ENCODE measurements around the gene SCN5A. TPM values are rescaled to one million over a fixed set of nuclear protein-coding genes. Genes with fewer than 3 reads are reported as not detected.

The SCN5A gene
- total and polyA plus RNA-seq, 2 of the 4 experiments (the other 2 are of a cell fraction): 1.9 to 2.0 TPM

GRCh38 chr3:38524141-38524739 is 125.2 kb downstream of the SCN5A start:
- Histone ChIP-seq H3K9me3 (ENCODE audit: control insufficient read depth, insufficient read depth, low read length) (no peaks in the 10 kb centered on the region), H2BK15ac (ENCODE audit: low read depth, low read length) (no peak overlapping the region), H3K4me2 (ENCODE audit: low read depth, low read length) (no peak overlapping the region), H3K4ac (ENCODE audit: low read depth, low read length) (no peak overlapping the region), H3K36me3 (ENCODE audit: control insufficient read depth, insufficient read depth, low read length) (peaks cover 7% of the 10 kb centered on the region; the same call in 1 of the 2 replicates), H3K18ac (ENCODE audit: low read depth, low read length) (no peak overlapping the region), H3K23ac (ENCODE audit: low read depth, low read length) (no peak overlapping the region), H3K4me1 (ENCODE audit: control insufficient read depth, insufficient read depth, low read length) (peaks cover 5% of the 10 kb centered on the region), H2BK20ac (ENCODE audit: low read depth, low read length) (no peak overlapping the region), H2AFZ (replicated peaks; ENCODE audit: low read length, poor library complexity) (no peak overlapping the region), H3K14ac (replicated peaks; ENCODE audit: low read depth, low read length) (no peak overlapping the region), H2BK120ac (ENCODE audit: low read depth, low read length) (no peak overlapping the region), H3K9me1 (ENCODE audit: insufficient read depth, low read length) (no peaks in the 10 kb centered on the region; the same call in 1 of the 2 replicates), H3K27me3 (ENCODE audit: control insufficient read depth, insufficient read depth, low read length) (no peaks in the 10 kb centered on the region), H4K5ac (ENCODE audit: low read depth, low read length) (no peak overlapping the region), H3K4me3 (ENCODE audit: insufficient read depth, low read depth, low read length) (no peak overlapping the region), H2BK5ac (ENCODE audit: low read depth, low read length, poor library complexity, severe bottlenecking) (no peak overlapping the region), H3K27ac (ENCODE audit: insufficient read depth, low read length) (no peak overlapping the region), H4K91ac (ENCODE audit: insufficient read depth, low read depth, low read length) (no peak overlapping the region), H2AK5ac (ENCODE audit: low read depth, low read length) (no peak overlapping the region), H3K56ac (ENCODE audit: extremely low read depth, insufficient read depth, low read length) (no peak overlapping the region), H4K8ac (ENCODE audit: low read depth in 2 of 2, low read length in 2 of 2) (no peak overlapping the region), H3K79me1 (ENCODE audit: low read depth in 1 of 2, low read length in 2 of 2) (peaks cover 3 to 6% of the 10 kb centered on the region in 2 experiments; a peak in 2 of 4 replicates), H3K9ac (ENCODE audit: low read depth, low read length) (no peak overlapping the region), H4K20me1 (ENCODE audit: insufficient read depth, low read length) (no peaks in the 10 kb centered on the region), H2AK9ac (replicated peaks; ENCODE audit: low read depth, low read length, poor library complexity) (no peak overlapping the region)
- ATAC-seq (ENCODE audit: low read depth) (peak; percentile 63), DNase-seq (peak; percentile 77)
- BruUV-seq (replicated peaks): TSS peak; percentile 35
- ChIA-PET POLR2A (ENCODE audit: unreplicated experiment) (no interaction called here), CTCF (interaction anchor here (0.6 to 1.8 kb wide), 3 partner anchors 127 to 649 kb away, joined by 3 to 6 read pairs (median 4); no protein-coding TSS in a partner anchor)
- 76% methylated on average over 3 of the region's 5 CpGs; no CpG with 5 or more reads in 1 of the 2 experiments for WGBS, 2 experiments (ENCODE audit: extremely low coverage in 2 of 2, insufficient read length in 1 of 2)
- in situ Hi-C loops (cut with MboI; ENCODE audit: low sequenced_read_pairs): loop anchor here (5.0 to 10.0 kb wide), 2 partner anchors 318 to 471 kb away; no protein-coding TSS in a partner anchor
- TF ChIP-seq FOS (IDR thresholded peaks at IDR 0.05; ENCODE audit: low read depth, low read length) (peak; percentile 42; the same call in 1 of the 2 replicates), CTCF (conservative IDR thresholded peaks at IDR 0.05; ENCODE audit: low read depth, low read length) (no peak), CEBPB (IDR thresholded peaks at IDR 0.05; ENCODE audit: low read depth, low read length) (peak; percentile 82), ELK1 (IDR thresholded peaks at IDR 0.05; ENCODE audit: borderline replicate concordance, low read depth, low read length) (no peak)
- dilution Hi-C loops (cut with HindIII; ENCODE audit: low sequenced_read_pairs, unreplicated experiment): no loop called here
- intact Hi-C loops (cut with micrococcal nuclease): loop anchor here (10.0 kb wide), 1 partner anchor 211 kb away; no protein-coding TSS in a partner anchor

All from IMR-90 (cell line).